ENCODE results near the gene PRKCZ. TPM values are rescaled to one million over a fixed set of nuclear protein-coding genes. Genes with fewer than 3 reads are reported as not detected.

The PRKCZ gene
- total RNA-seq, 1 donor from 2014 or later, result 7.8 TPM

DNA sequence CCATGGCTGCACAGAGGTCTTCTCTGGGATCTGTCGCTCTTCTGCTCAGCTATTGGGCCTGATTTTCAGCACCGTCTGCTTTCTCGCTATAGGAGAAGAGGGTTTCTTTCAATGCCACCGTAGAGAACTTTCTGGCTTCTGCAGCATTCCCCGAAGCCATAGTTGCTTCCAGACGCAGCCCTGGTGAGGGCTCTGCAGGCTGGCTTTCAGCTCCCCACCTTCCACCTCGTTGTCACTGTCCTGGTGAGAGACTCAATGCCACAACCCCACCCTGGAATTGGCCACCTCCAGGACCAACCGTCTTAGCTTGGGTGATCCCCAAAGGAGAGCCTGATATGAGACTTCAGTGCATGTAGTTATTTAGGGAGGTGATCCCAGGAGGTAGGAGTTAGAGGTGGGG is 12.0 kb upstream of the PRKCZ start:
- Mint-ChIP-seq H3K4me3 (ENCODE audit: unreplicated experiment) (no peak overlapping the region), H3K36me3 (ENCODE audit: low read depth) (peaks cover 2% of the 10 kb centered on the region), H3K9me3 (ENCODE audit: low read depth) (peaks cover 6% of the 10 kb centered on the region), H3K27me3 (ENCODE audit: low read depth) (peaks cover 22% of the 10 kb centered on the region), H3K27ac (ENCODE audit: unreplicated experiment) (peak overlapping the region; percentile 41), H3K4me1 (ENCODE audit: low read depth) (no peaks in the 10 kb centered on the region)
- no peak for TF ChIP-seq CTCF (IDR thresholded peaks at IDR 0.05)
- DNase-seq (ENCODE audit: low spot score), result no peak

GRCh38 chr1:2039251-2039650 is 11.0 kb upstream of the PRKCZ start:
- Mint-ChIP-seq H3K27ac (ENCODE audit: unreplicated experiment) (no peak overlapping the region), H3K36me3 (ENCODE audit: low read depth) (peaks cover 2% of the 10 kb centered on the region), H3K4me1 (ENCODE audit: low read depth) (no peaks in the 10 kb centered on the region), H3K27me3 (ENCODE audit: low read depth) (peaks cover 22% of the 10 kb centered on the region), H3K4me3 (ENCODE audit: unreplicated experiment) (no peak overlapping the region), H3K9me3 (ENCODE audit: low read depth) (peaks cover 6% of the 10 kb centered on the region)
- no peak for TF ChIP-seq CTCF (IDR thresholded peaks at IDR 0.05)
- no peak for DNase-seq (ENCODE audit: low spot score)

- H3K27ac Mint-ChIP-seq (ENCODE audit: unreplicated experiment), result no peak overlapping the region
- H3K27me3 Mint-ChIP-seq (ENCODE audit: low read depth), result peaks cover 28% of the 10 kb centered on the region
- TF ChIP-seq CTCF (IDR thresholded peaks at IDR 0.05), result no peak
- H3K9me3 Mint-ChIP-seq (ENCODE audit: low read depth), result peaks cover 6% of the 10 kb centered on the region
- no peak for DNase-seq (ENCODE audit: low spot score)
- H3K36me3 Mint-ChIP-seq (ENCODE audit: low read depth), result peaks cover 2% of the 10 kb centered on the region
- H3K4me3 Mint-ChIP-seq (ENCODE audit: unreplicated experiment), result no peak overlapping the region
- no peaks in the 10 kb centered on the region for H3K4me1 Mint-ChIP-seq (ENCODE audit: low read depth)
These were observed 8.9 kb upstream of the PRKCZ start for GRCh38 chr1:2041305-2041704.

- TF ChIP-seq CTCF (IDR thresholded peaks at IDR 0.05), result no peak
- H3K9me3 Mint-ChIP-seq (ENCODE audit: low read depth), result peaks cover 6% of the 10 kb centered on the region
- no peak overlapping the region for H3K27ac Mint-ChIP-seq (ENCODE audit: unreplicated experiment)
- H3K36me3 Mint-ChIP-seq (ENCODE audit: low read depth), result peaks cover 2% of the 10 kb centered on the region
- H3K27me3 Mint-ChIP-seq (ENCODE audit: low read depth), result peaks cover 28% of the 10 kb centered on the region
- no peaks in the 10 kb centered on the region for H3K4me1 Mint-ChIP-seq (ENCODE audit: low read depth)
- no peak for DNase-seq (ENCODE audit: low spot score)
- H3K4me3 Mint-ChIP-seq (ENCODE audit: unreplicated experiment), result no peak overlapping the region
These were observed 8.3 kb upstream of the PRKCZ start for GRCh38 chr1:2041887-2042286.

DNA sequence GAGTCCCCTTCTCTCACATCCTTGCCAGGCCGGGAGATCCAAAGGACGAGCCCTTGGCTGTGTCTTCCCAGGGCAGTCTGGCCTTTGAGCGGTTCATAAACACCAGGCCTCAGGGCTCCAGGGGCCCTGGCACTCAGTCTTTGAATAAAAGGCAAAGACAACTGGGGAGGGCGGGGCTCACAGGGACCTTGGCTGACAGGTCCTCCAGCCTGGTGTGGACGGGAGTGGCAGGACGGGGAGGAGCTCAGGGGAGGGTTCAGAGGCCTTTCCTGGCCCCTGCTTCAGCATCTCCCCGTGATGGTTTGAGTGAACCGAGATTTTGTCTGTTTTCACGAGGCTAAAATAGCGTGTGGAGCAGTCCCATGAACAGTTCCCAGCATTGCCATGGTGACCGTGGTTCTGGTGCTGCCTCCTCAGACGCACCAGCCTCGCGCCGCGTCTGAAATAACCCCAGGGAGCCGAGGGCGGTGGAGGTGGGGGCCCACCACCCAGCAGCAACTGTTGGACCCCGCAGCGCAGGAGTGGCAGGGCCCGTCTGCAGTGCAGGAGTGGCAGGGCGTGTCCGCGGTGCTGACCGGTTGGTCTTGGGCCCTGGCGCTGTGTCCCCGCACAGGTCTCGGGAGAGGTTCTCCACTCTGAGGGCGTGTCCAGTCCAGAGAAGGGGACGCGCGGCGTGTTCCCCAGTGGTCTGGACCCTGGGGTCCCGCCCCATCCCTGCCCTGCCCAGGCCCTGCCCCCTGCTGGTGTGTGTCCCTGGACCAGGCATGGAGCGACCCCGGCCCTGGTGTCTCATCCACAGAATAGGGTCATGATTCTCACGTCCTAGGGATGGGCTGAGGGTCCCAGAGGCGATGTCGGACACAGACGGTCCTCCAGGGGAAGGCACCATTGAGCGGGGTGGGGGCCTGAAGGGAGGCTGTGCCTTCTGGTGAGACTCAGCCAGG is 7.1 kb upstream of the PRKCZ start:
- Mint-ChIP-seq H3K4me1 (ENCODE audit: low read depth) (no peaks in the 10 kb centered on the region), H3K27me3 (ENCODE audit: low read depth) (peaks cover 29% of the 10 kb centered on the region), H3K27ac (ENCODE audit: unreplicated experiment) (no peak overlapping the region), H3K4me3 (ENCODE audit: unreplicated experiment) (no peak overlapping the region), H3K9me3 (ENCODE audit: low read depth) (peaks cover 4% of the 10 kb centered on the region), H3K36me3 (ENCODE audit: low read depth) (peaks cover 2% of the 10 kb centered on the region)
- DNase-seq (ENCODE audit: low spot score), result no peak
- peak; percentile 26 for TF ChIP-seq CTCF (IDR thresholded peaks at IDR 0.05)

All from chondrocyte (in vitro differentiated cells).